NK-92 treated with Interleukin-12 subunit alpha and Interleukin-12 subunit beta, amount 100 ng/mL, for 24 hours (cell line): ENCODE measurements around the gene CACNA2D4.
A peak's percentile ranks its signal among the peaks of the same experiment; 100 is the strongest.
"Not testable (repeated sequence)": the region's sequence is repeated elsewhere in the genome, so short reads cannot be mapped to it uniquely, and the experiment has no call there.

Experiments used
- DNase-seq: peaks from one replicate; lab custom pipeline; 2025; lab: John Stamatoyannopoulos, UW

Gene CACNA2D4

GRCh38 chr12:1918081-1918883, at the start of gene CACNA2D4:
TSS of gene CACNA2D4 (minus strand) at chr12:1918652. CDS start at chr12:1918473, 179 bp downstream.
- no peak for DNase-seq

- no peak for DNase-seq
Measured at GRCh38 chr12:1966561-1967226, 48.2 kb upstream of the CACNA2D4 start.

GRCh38 chr12:1965916-1966315, 47.5 kb upstream of the CACNA2D4 start:
- DNase-seq: no peak

- no peak for DNase-seq
Measured at GRCh38 chr12:1962051-1963020, 43.9 kb upstream of the CACNA2D4 start.

- DNase-seq: no peak
Measured at GRCh38 chr12:1956716-1957115, 38.3 kb upstream of the CACNA2D4 start.

GRCh38 chr12:1949771-1950470, 31.5 kb upstream of the CACNA2D4 start:
- DNase-seq: no peak

- DNase-seq: no peak
Measured at GRCh38 chr12:1948883-1949282, 30.4 kb upstream of the CACNA2D4 start.

GRCh38 chr12:1947081-1947480, 28.6 kb upstream of the CACNA2D4 start:
- DNase-seq: no peak

- DNase-seq: no peak
Measured at GRCh38 chr12:1946296-1946695, 27.8 kb upstream of the CACNA2D4 start.

- DNase-seq: not testable (repeated sequence)
Measured at GRCh38 chr12:1945502-1945901, 27.1 kb upstream of the CACNA2D4 start.

GRCh38 chr12:1939801-1940607, 21.6 kb upstream of the CACNA2D4 start:
- DNase-seq: peak; percentile 15

GRCh38 chr12:1939331-1939730, 20.9 kb upstream of the CACNA2D4 start:
- DNase-seq: no peak

GRCh38 chr12:1937481-1938224, 19.2 kb upstream of the CACNA2D4 start:
- no peak for DNase-seq

GRCh38 chr12:1936406-1937320, 18.2 kb upstream of the CACNA2D4 start:
- DNase-seq: no peak

- DNase-seq: no peak
Measured at GRCh38 chr12:1935700-1936378, 17.4 kb upstream of the CACNA2D4 start.

GRCh38 chr12:1935242-1935641, 16.8 kb upstream of the CACNA2D4 start:
- DNase-seq: no peak

GRCh38 chr12:1934831-1935230, 16.4 kb upstream of the CACNA2D4 start:
- DNase-seq: no peak

GRCh38 chr12:1934068-1934467, 15.6 kb upstream of the CACNA2D4 start:
- DNase-seq: no peak
